Endothelial cell of umbilical vein (primary cell): ENCODE results near the gene FTO. TPM values are rescaled to one million over a fixed set of nuclear protein-coding genes. Genes with fewer than 3 reads are reported as not detected.

ENCODE experiments used
- BruUV-seq: library from RNA; stranded (reverse); fragments of 400-500 nt; replicated peaks from 2 replicates; lab custom pipeline; 2021; lab: Mats Ljungman, UMichigan
- CTCF ChIA-PET: fragments of 300-600, 350-600 bp; sonication (Branson Sonifier 250); formaldehyde crosslinking; loops from one replicate; lab custom pipeline; 2021; ENCODE audit warnings: antibody characterized with exemption, inconsistent platforms; lab: Charles Lee
- POLR2A ChIA-PET: fragments of 300-600, 350-600 bp; sonication (Branson Sonifier 250); formaldehyde crosslinking; loops from one replicate; lab custom pipeline; 2021; ENCODE audit warnings: antibody characterized with exemption, inconsistent platforms; lab: Charles Lee
- DNase-seq: peaks from one replicate; pipeline ENCODE4 v3.0.0-alpha.2; 2011; ENCODE audit warnings: low read depth, low spot score
- FAIRE-seq: peaks from 2 replicates; lab custom pipeline; 2011; peaks lifted over from hg19 to GRCh38; lab: Jason Lieb, UNC
- H2AFZ ChIP-seq: 2 replicates; pipeline ENCODE4 v1.6.0; 2012; ENCODE audit warnings: low read depth, low read length, control low read depth, inconsistent platforms
- H3K27ac ChIP-seq: 2 replicates; pipeline ENCODE4 v1.5.1; 2011; ENCODE audit warnings: low read depth, mild to moderate bottlenecking, control low read depth, low read length, moderate library complexity; ENCODE audit not compliant: insufficient read depth
- H3K27me3 ChIP-seq, 2 experiments: 2 replicates each; pipeline versions ENCODE4 v1.6.0 to v1.6.1; 2011; ENCODE audit warnings: low read length in 2 of 2, mixed read lengths in 1 of 2; ENCODE audit not compliant: control insufficient read depth in 2 of 2, insufficient read depth in 2 of 2
- H3K36me3 ChIP-seq, 2 experiments: 2 replicates in 1 of 2; 3 replicates in 1 of 2; pipeline ENCODE4 v1.5.1; 2011; ENCODE audit warnings: low read length in 2 of 2, mild to moderate bottlenecking in 1 of 2, moderate library complexity in 1 of 2; ENCODE audit not compliant: control insufficient read depth in 2 of 2, insufficient read depth in 2 of 2; ENCODE audit errors: extremely low read depth in 1 of 2
- H3K4me1 ChIP-seq: 3 replicates; pipeline ENCODE4 v1.5.1; 2011; ENCODE audit warnings: mild to moderate bottlenecking, low read length; ENCODE audit not compliant: control insufficient read depth, insufficient read depth; ENCODE audit errors: extremely low read depth
- H3K4me2 ChIP-seq: 2 replicates; pipeline ENCODE4 v1.6.1; 2011; ENCODE audit warnings: low read length, control low read depth, mixed read lengths; ENCODE audit not compliant: insufficient read depth
- H3K4me3 ChIP-seq, 3 experiments: fragments of 200-600 bp in 1 of 3; sonication (generic), shearing (Covaris generic) in 1 of 3; replicated peaks in 1 of 3; 2 replicates each; pipeline ENCODE4 v1.5.1; 2011 to 2016; ENCODE audit warnings: control low read depth in 3 of 3, low read length in 3 of 3, mild to moderate bottlenecking in 2 of 3, inconsistent platforms in 1 of 3, low read depth in 1 of 3, moderate library complexity in 1 of 3; ENCODE audit not compliant: insufficient read depth in 1 of 3
- H3K79me2 ChIP-seq: 2 replicates; pipeline ENCODE4 v1.6.0; 2012; ENCODE audit warnings: low read length, inconsistent platforms; ENCODE audit not compliant: control insufficient read depth, insufficient read depth
- H3K9ac ChIP-seq: replicated peaks from 2 replicates; pipeline ENCODE3; 2011; ENCODE audit warnings: low read length, control low read depth; ENCODE audit not compliant: insufficient read depth; ENCODE audit errors: extremely low read depth
- H3K9me1 ChIP-seq: replicated peaks from 3 replicates; pipeline ENCODE4 v1.6.0; 2011; ENCODE audit warnings: mild to moderate bottlenecking, low read length; ENCODE audit not compliant: control insufficient read depth, insufficient read depth; ENCODE audit errors: extremely low read depth
- H3K9me3 ChIP-seq: replicated peaks from 2 replicates; pipeline ENCODE4 v1.5.1; 2012; ENCODE audit warnings: low read length, inconsistent platforms; ENCODE audit not compliant: control insufficient read depth, insufficient read depth
- H4K20me1 ChIP-seq: replicated peaks from 2 replicates; pipeline ENCODE3; 2011; ENCODE audit warnings: mild to moderate bottlenecking, low read length; ENCODE audit not compliant: control insufficient read depth, insufficient read depth; ENCODE audit errors: extremely low read depth
- FOS ChIP-seq: IDR thresholded peaks from 2 replicates; pipeline ENCODE4 v1.6.1; 2011; ENCODE audit warnings: mild to moderate bottlenecking, low read length, moderate library complexity, borderline replicate concordance; ENCODE audit not compliant: insufficient read depth
- POLR2A ChIP-seq: IDR thresholded peaks from 2 replicates; pipeline ENCODE4 v1.6.1; 2012; ENCODE audit warnings: low read depth, mild to moderate bottlenecking, control low read depth, low read length
- POLR2AphosphoS5 ChIP-seq: IDR thresholded peaks from 2 replicates; pipeline ENCODE4 v1.6.1; 2012; ENCODE audit warnings: low read depth, mild to moderate bottlenecking, control low read depth, low read length, moderate library complexity; ENCODE audit not compliant: insufficient read depth
- dilution Hi-C: fragments of 300-500 bp; cut with MboI; formaldehyde crosslinking; loops from one replicate; pipeline ENCODE4 v1.15.0; 2019; ENCODE audit warnings: low sequenced_read_pairs; ENCODE audit not compliant: extremely low pct_ligation_motif_present
- intact Hi-C: fragments of 100-400 bp; cut with micrococcal nuclease; formaldehyde crosslinking; loops from one replicate; pipeline ENCODE4 v1.10.0; 2022
- polyA plus RNA-seq, 4 experiments: library from polyadenylated mRNA; depleted of rRNA in 3 of 4; stranded (reverse) in 3 of 4; unstranded in 1 of 4; fragments of >200 nt; gene quantifications; 2 replicates each; pipeline versions ENCODE4 v1.2.1 to v1.2.3, GENCODE V29; 2011 to 2012; ENCODE audit warnings: missing spikeins in 1 of 4
- small RNA-seq: library from RNA; depleted of rRNA; stranded (forward); fragments of <200 nt; gene quantifications from one replicate; pipeline ENCODE3, GENCODE V24; 2012; ENCODE audit warnings: low replicate concordance, low read depth; ENCODE audit not compliant: insufficient read depth, insufficient read length
- total RNA-seq: library from RNA; stranded (reverse); gene quantifications from 2 replicates; pipeline ENCODE4 v1.2.3, GENCODE V29; 2021

The FTO gene
- total and polyA plus RNA-seq, 2 donors (not counting 3 experiments of a cell fraction or from before 2014, with no cell fraction given), result 48.6 to 87.1 TPM

GRCh38 chr16:54201200-54201599, 497.2 kb downstream of the FTO start:
- Histone ChIP-seq H4K20me1 (no peaks in the 10 kb centered on the region), H2AFZ (no peak overlapping the region), H3K79me2 (no peaks in the 10 kb centered on the region), H3K27me3 (no peaks in the 10 kb centered on the region), H3K4me1 (no peaks in the 10 kb centered on the region), H3K4me3 (no peak overlapping the region), H3K36me3 (no peaks in the 10 kb centered on the region), H3K27ac (no peak overlapping the region), H3K9me1 (no peaks in the 10 kb centered on the region), H3K4me2 (no peak overlapping the region), H3K9ac (no peak overlapping the region), H3K9me3 (no peaks in the 10 kb centered on the region)
- ChIA-PET CTCF (no interaction called here), POLR2A (no interaction called here)
- FAIRE-seq (no peak), DNase-seq (no peak)
- intact Hi-C loops (no loop called here), dilution Hi-C loops (no loop called here)
- BruUV-seq, result no TSS peak
- TF ChIP-seq FOS (no peak), POLR2A (no peak), POLR2AphosphoS5 (no peak)

Small RNA genes lying within 50 kb of the gene (small RNA-seq; reads per million reads assigned to genes)
- gene AC007347.2, result not detected

Other genes starting within 250 kb of the FTO start
- 29.1 and 32.7 TPM in 2 replicates for gene AKTIP, start 200.9 kb upstream of the FTO start, total RNA-seq
- 22.2 and 25.1 TPM in 2 replicates for gene AKTIP, start 200.9 kb upstream of the FTO start, polyA plus RNA-seq
- gene RPGRIP1L, start 297 bp upstream of the FTO start, total RNA-seq, result 9.7 and 13.2 TPM in 2 replicates
- 2.3 and 3.2 TPM in 2 replicates for gene RPGRIP1L, start 297 bp upstream of the FTO start, polyA plus RNA-seq